OCI-LY1 (cell line): ENCODE data around the gene SLC22A4.

ENCODE experiments used
- H2AFZ ChIP-seq: fragments of 200-600 bp; sonication (generic), shearing (Covaris generic); 2 replicates; pipeline ENCODE4 v1.6.0; 2014; ENCODE audit warnings: antibody characterized with exemption, mild to moderate bottlenecking, low read length
- H3F3A ChIP-seq: fragments of 200-600 bp; sonication (generic), shearing (Covaris generic); 2 replicates; pipeline ENCODE4 v1.6.0; 2014; ENCODE audit warnings: mild to moderate bottlenecking, antibody characterized with exemption, low read length, moderate library complexity; ENCODE audit not compliant: insufficient read depth
- H3K27ac ChIP-seq: fragments of 200-600 bp; sonication (generic); 2 replicates; pipeline ENCODE4 v1.5.1; 2014; ENCODE audit warnings: low read length, mixed run types, mild to moderate bottlenecking, low read depth; ENCODE audit not compliant: poor library complexity, severe bottlenecking
- H3K27me3 ChIP-seq: fragments of 200-600 bp; sonication (generic); 2 replicates; pipeline ENCODE4 v1.6.0; 2014; ENCODE audit warnings: antibody characterized with exemption, mild to moderate bottlenecking, low read length, moderate library complexity; ENCODE audit not compliant: insufficient read depth
- H3K36me3 ChIP-seq: fragments of 200-600 bp; sonication (generic); 2 replicates; pipeline ENCODE4 v1.6.1; 2014; ENCODE audit warnings: mild to moderate bottlenecking, antibody characterized with exemption, low read length, moderate library complexity, mixed read lengths; ENCODE audit not compliant: insufficient read depth
- H3K4me1 ChIP-seq: fragments of 200-600 bp; sonication (generic); 2 replicates; pipeline ENCODE4 v1.5.1; 2014; ENCODE audit warnings: mild to moderate bottlenecking, low read length, moderate library complexity; ENCODE audit not compliant: insufficient read depth, severe bottlenecking
- H3K4me2 ChIP-seq: fragments of 200-600 bp; sonication (generic), shearing (Covaris generic); 2 replicates; pipeline ENCODE4 v1.6.1; 2014; ENCODE audit warnings: low read length
- H3K4me3 ChIP-seq: fragments of 200-600 bp; sonication (generic); 2 replicates; pipeline ENCODE4 v1.5.1; 2014; ENCODE audit warnings: low read length, low read depth, mild to moderate bottlenecking, mixed read lengths; ENCODE audit not compliant: poor library complexity, severe bottlenecking
- H3K79me2 ChIP-seq: fragments of 200-600 bp; shearing (Covaris generic); 2 replicates; pipeline ENCODE4 v1.6.1; 2016; ENCODE audit warnings: mixed run types, low read length, mixed read lengths; ENCODE audit not compliant: insufficient read depth
- H3K9ac ChIP-seq: fragments of 200-600 bp; sonication (generic), shearing (Covaris generic); 2 replicates; pipeline ENCODE4 v1.6.1; 2014; ENCODE audit warnings: mild to moderate bottlenecking, low read length, mixed read lengths
- H3K9me2 ChIP-seq: fragments of 200-600 bp; sonication (generic), shearing (Covaris generic); 2 replicates; pipeline ENCODE4 v1.6.1; 2014; ENCODE audit warnings: low read depth, mild to moderate bottlenecking, low read length, mixed read lengths
- H3K9me3 ChIP-seq: fragments of 200-600 bp; shearing (Covaris generic); 2 replicates; pipeline ENCODE4 v1.6.1; 2014; ENCODE audit warnings: low read length, mixed read lengths
- H4K20me1 ChIP-seq: fragments of 200-600 bp; sonication (generic), shearing (Covaris generic); 2 replicates; pipeline ENCODE4 v1.6.0; 2016; ENCODE audit warnings: mild to moderate bottlenecking, low read length; ENCODE audit not compliant: insufficient read depth
- CTCF ChIP-seq: fragments of 200-600 bp; sonication (generic), shearing (Covaris generic); IDR thresholded peaks from 2 replicates; pipeline ENCODE4 v1.5.1; 2017; ENCODE audit warnings: mild to moderate bottlenecking, antibody characterized with exemption, low read length, moderate library complexity, mixed read lengths
- EZH2 ChIP-seq: fragments of 200-600 bp; sonication (generic), shearing (Covaris generic); IDR thresholded peaks from 2 replicates; pipeline ENCODE4 v1.8.0; 2017; ENCODE audit warnings: borderline replicate concordance, mixed run types, mild to moderate bottlenecking, antibody characterized with exemption, low read length, moderate library complexity, mixed read lengths

The SLC22A4 gene

DNA sequence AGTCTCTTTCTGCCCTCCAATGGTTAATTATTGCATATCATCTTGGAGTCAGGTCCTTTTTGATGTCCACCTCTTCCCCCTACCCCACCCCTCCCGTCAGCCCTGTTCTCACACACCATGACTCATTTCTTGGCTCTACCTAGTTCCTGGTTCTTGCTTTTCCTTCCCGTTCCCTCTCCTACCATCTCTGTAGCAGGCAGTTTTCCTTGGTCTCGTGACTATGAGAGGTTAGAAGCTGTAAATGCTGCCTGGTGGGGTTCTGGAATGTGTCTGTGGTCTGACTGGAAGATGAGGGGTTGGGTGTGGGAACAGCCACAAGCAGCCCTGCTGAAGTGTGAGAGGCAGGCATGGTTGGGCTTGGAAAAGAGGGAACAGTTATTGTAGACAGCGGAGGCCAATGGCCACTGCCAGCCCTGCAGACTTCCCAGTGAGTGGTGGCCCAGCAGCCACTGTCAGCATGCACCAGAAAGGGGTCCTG lies 93.5 kb downstream of the SLC22A4 start:
- no peaks in the 10 kb centered on the region for H3K4me1 ChIP-seq
- H4K20me1 ChIP-seq, result no peaks in the 10 kb centered on the region
- H3K9me2 ChIP-seq, result no peaks in the 10 kb centered on the region
- H2AFZ ChIP-seq, result no peak overlapping the region
- H3K27me3 ChIP-seq, result no peaks in the 10 kb centered on the region
- H3K27ac ChIP-seq, result no peak overlapping the region
- H3K9me3 ChIP-seq, result no peaks in the 10 kb centered on the region
- TF ChIP-seq CTCF (no peak), EZH2 (no peak)
- no peaks in the 10 kb centered on the region for H3F3A ChIP-seq
- no peak overlapping the region for H3K4me2 ChIP-seq
- H3K4me3 ChIP-seq, result no peak overlapping the region
- no peaks in the 10 kb centered on the region for H3K79me2 ChIP-seq
- H3K9ac ChIP-seq, result no peak overlapping the region
- H3K36me3 ChIP-seq, result no peaks in the 10 kb centered on the region

- TF ChIP-seq EZH2, result no peak
- TF ChIP-seq CTCF, result no peak
- Histone ChIP-seq H3K36me3 (no peaks in the 10 kb centered on the region), H4K20me1 (no peaks in the 10 kb centered on the region), H3K4me3 (no peak overlapping the region), H3K4me2 (no peak overlapping the region), H3K27me3 (no peaks in the 10 kb centered on the region), H2AFZ (no peak overlapping the region), H3K27ac (no peak overlapping the region), H3K4me1 (no peaks in the 10 kb centered on the region), H3F3A (no peaks in the 10 kb centered on the region), H3K9me2 (no peaks in the 10 kb centered on the region), H3K9ac (no peak overlapping the region), H3K79me2 (no peaks in the 10 kb centered on the region), H3K9me3 (no peaks in the 10 kb centered on the region)
Measured at GRCh38 chr5:132388244-132389050, 94.3 kb downstream of the SLC22A4 start.

DNA sequence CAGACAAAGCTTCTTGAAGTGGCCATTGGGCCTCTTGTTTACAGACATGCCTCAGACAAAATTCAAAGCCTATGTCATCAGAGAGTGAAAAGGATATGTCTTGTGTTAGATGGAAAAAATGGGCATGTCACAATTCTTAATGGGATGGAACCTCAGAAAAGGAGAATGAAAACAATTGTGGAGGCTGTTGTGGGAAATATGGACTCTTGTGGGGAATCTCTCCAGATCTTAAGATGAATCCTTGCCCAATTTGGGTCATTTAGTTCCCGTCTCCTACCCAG lies 94.8 kb downstream of the SLC22A4 start:
- Histone ChIP-seq H3K79me2 (no peaks in the 10 kb centered on the region), H3K4me3 (no peak overlapping the region), H3K9me3 (no peaks in the 10 kb centered on the region), H3F3A (no peaks in the 10 kb centered on the region), H3K4me2 (no peak overlapping the region), H2AFZ (no peak overlapping the region), H4K20me1 (no peaks in the 10 kb centered on the region), H3K27me3 (no peaks in the 10 kb centered on the region), H3K4me1 (no peaks in the 10 kb centered on the region), H3K9me2 (no peaks in the 10 kb centered on the region), H3K27ac (no peak overlapping the region), H3K9ac (no peak overlapping the region), H3K36me3 (no peaks in the 10 kb centered on the region)
- TF ChIP-seq CTCF (no peak), EZH2 (no peak)
